SU-DHL-6 (cell line): Measurements from ENCODE around the gene ALDH1A1.

Source experiments
- CTCF ChIP-seq: fragments of 200-600 bp; sonication (generic); IDR thresholded peaks from one replicate; pipeline ENCODE4 v1.5.1; 2017; ENCODE audit warnings: antibody characterized with exemption, mild to moderate bottlenecking, low read length, moderate library complexity; ENCODE audit not compliant: insufficient read depth, poor library complexity, severe bottlenecking
- EZH2phosphoT487 ChIP-seq: fragments of 200-600 bp; sonication (generic), shearing (Covaris generic); conservative IDR thresholded peaks from 2 replicates; pipeline ENCODE4 v1.6.1; 2018; ENCODE audit warnings: mild to moderate bottlenecking, antibody characterized with exemption, low read length, moderate library complexity, mixed read lengths

GRCh38 chr9:72904267-72905093 lies 48.4 kb downstream of the ALDH1A1 start:
- no peak for TF ChIP-seq CTCF
- TF ChIP-seq EZH2phosphoT487 = no peak
